Endodermal cell (in vitro differentiated cells): ENCODE data around the gene REPIN1. TPM values are rescaled to one million over a fixed set of nuclear protein-coding genes. Genes with fewer than 3 reads are reported as not detected.

Source experiments
- DNase-seq: peaks from one replicate; pipeline ENCODE4 v3.0.0-alpha.2; 2017
- H3K27ac ChIP-seq: 2 replicates; pipeline ENCODE4 v1.5.1; 2013; ENCODE audit warnings: mild to moderate bottlenecking, low read depth, low read length, moderate library complexity
- H3K27me3 ChIP-seq: 2 replicates; pipeline ENCODE4 v1.6.1; 2013; ENCODE audit warnings: mild to moderate bottlenecking, low read length, moderate library complexity; ENCODE audit not compliant: insufficient read depth, control insufficient read depth, poor library complexity, severe bottlenecking
- H3K36me3 ChIP-seq: 2 replicates; pipeline ENCODE4 v1.7.0; 2013; ENCODE audit warnings: mild to moderate bottlenecking, low read length, moderate library complexity; ENCODE audit not compliant: control insufficient read depth, insufficient read depth
- H3K4me1 ChIP-seq: one replicate; pipeline ENCODE4 v1.7.0; 2013; ENCODE audit warnings: low read length; ENCODE audit not compliant: control insufficient read depth, insufficient read depth
- H3K4me3 ChIP-seq: 2 replicates; pipeline ENCODE4 v1.5.1; 2013; ENCODE audit warnings: mild to moderate bottlenecking, low read length, moderate library complexity
- H3K9ac ChIP-seq: 2 replicates; pipeline ENCODE4 v1.6.1; 2013; ENCODE audit warnings: mild to moderate bottlenecking, low read length, moderate library complexity; ENCODE audit not compliant: poor library complexity, severe bottlenecking; ENCODE audit errors: extremely low read depth
- H3K9me3 ChIP-seq: 2 replicates; pipeline ENCODE4 v1.6.1; 2013; ENCODE audit warnings: mild to moderate bottlenecking, low read length, moderate library complexity; ENCODE audit not compliant: control insufficient read depth
- H3K27ac Mint-ChIP-seq: 2 replicates; pipeline ENCODE4 v1.8.0; 2020; ENCODE audit warnings: mixed read lengths
- H3K27me3 Mint-ChIP-seq: 2 replicates; pipeline ENCODE4 v1.8.0; 2021; ENCODE audit warnings: mild to moderate bottlenecking, mixed read lengths; ENCODE audit not compliant: insufficient read depth
- H3K36me3 Mint-ChIP-seq: 2 replicates; pipeline ENCODE4 v1.8.0; 2020; ENCODE audit warnings: low read depth, mixed read lengths
- H3K4me1 Mint-ChIP-seq: 2 replicates; pipeline ENCODE4 v1.8.0; 2020; ENCODE audit warnings: mixed read lengths
- H3K4me3 Mint-ChIP-seq: 2 replicates; pipeline ENCODE4 v1.8.0; 2020; ENCODE audit warnings: mild to moderate bottlenecking, moderate library complexity, mixed read lengths
- H3K9me3 Mint-ChIP-seq: 2 replicates; pipeline ENCODE4 v1.8.0; 2020; ENCODE audit warnings: mild to moderate bottlenecking, mixed read lengths
- CTCF ChIP-seq: fragments of 200-600 bp; sonication (generic); conservative IDR thresholded peaks from 2 replicates; pipeline ENCODE4 v1.5.0; 2021; ENCODE audit warnings: antibody characterized with exemption, mild to moderate bottlenecking
- WGBS, 2 experiments: methylation state at CpG; one replicate each; pipeline versions ENCODE4 v1.1.5 to v1.1.7; 2013; ENCODE audit warnings: missing lambda C conversion rate in 2 of 2, mixed read lengths in 1 of 2; ENCODE audit not compliant: insufficient coverage in 1 of 2, insufficient read length in 1 of 2; 5-methylcytosine and 5-hydroxymethylcytosine counted together
- total RNA-seq, 2 donors: library from RNA; stranded (reverse); fragmentation: NEBNext Ultra II Directional in 1 of 2; extraction: Animal tissue kit (Norgen Biotek cat#: 25700) in 1 of 2; gene quantifications; 2 replicates in 1 of 2; 3 replicates in 1 of 2; pipeline ENCODE4 v1.2.1, GENCODE V29; 2021

REPIN1 gene
- total RNA-seq, 2 donors from 2014 or later: 85.4 to 94.4 TPM

- H3K9ac ChIP-seq: peak overlapping the region; percentile 38
- H3K4me3 ChIP-seq: peak overlapping the region; percentile 76
- peak; percentile 58 for DNase-seq
- H3K36me3 ChIP-seq: no peaks in the 10 kb centered on the region
- peaks cover 5% of the 10 kb centered on the region for H3K4me1 ChIP-seq
- WGBS, 2 experiments: 5 to 6% methylated on average over 7 to 29 of the region's 29 CpGs
- Mint-ChIP-seq H3K4me1 (peaks cover 18% of the 10 kb centered on the region), H3K27ac (no peak overlapping the region), H3K4me3 (peak overlapping the region; percentile 64), H3K9me3 (peaks cover 16% of the 10 kb centered on the region), H3K27me3 (peaks cover 40% of the 10 kb centered on the region), H3K36me3 (peaks cover 6% of the 10 kb centered on the region)
- no peak overlapping the region for H3K27ac ChIP-seq
- peaks cover 27% of the 10 kb centered on the region for H3K27me3 ChIP-seq
- TF ChIP-seq CTCF: no peak
- peaks cover 18% of the 10 kb centered on the region for H3K9me3 ChIP-seq
Measured at GRCh38 chr7:150340875-150341262, 27.8 kb upstream of the REPIN1 start.

GRCh38 chr7:150341263-150342120 is 27.1 kb upstream of the REPIN1 start, which contains the start of gene RARRES2:
TSS of gene RARRES2 (minus strand) at chr7:150341629. CDS start at chr7:150340609, 1,020 bp downstream.
- peaks cover 5% of the 10 kb centered on the region for H3K4me1 ChIP-seq
- Mint-ChIP-seq H3K4me3 (peak within 1 kb of the TSS; percentile 64), H3K9me3 (peaks cover 16% of the 10 kb centered on the region), H3K27me3 (peaks cover 44% of the 10 kb centered on the region), H3K4me1 (peaks cover 13% of the 10 kb centered on the region), H3K27ac (peak within 1 kb of the TSS; percentile 52), H3K36me3 (peaks cover 6% of the 10 kb centered on the region)
- 3 to 6% methylated on average over 26 to 46 of the region's 49 CpGs for WGBS, 2 experiments
- peak within 1 kb of the TSS; percentile 76 for H3K4me3 ChIP-seq
- H3K27me3 ChIP-seq: peaks cover 27% of the 10 kb centered on the region
- no peak for TF ChIP-seq CTCF
- peaks cover 18% of the 10 kb centered on the region for H3K9me3 ChIP-seq
- peak within 1 kb of the TSS; percentile 38 for H3K9ac ChIP-seq
- H3K36me3 ChIP-seq: no peaks in the 10 kb centered on the region
- no peak within 1 kb of the TSS for H3K27ac ChIP-seq
- peak; percentile 84 for DNase-seq

- Mint-ChIP-seq H3K4me1 (peaks cover 13% of the 10 kb centered on the region), H3K36me3 (peaks cover 6% of the 10 kb centered on the region), H3K4me3 (peak overlapping the region; percentile 64), H3K27me3 (peaks cover 47% of the 10 kb centered on the region), H3K27ac (no peak overlapping the region), H3K9me3 (peaks cover 16% of the 10 kb centered on the region)
- Histone ChIP-seq H3K27me3 (peaks cover 27% of the 10 kb centered on the region), H3K4me1 (peaks cover 5% of the 10 kb centered on the region), H3K36me3 (no peaks in the 10 kb centered on the region), H3K9me3 (peaks cover 18% of the 10 kb centered on the region), H3K9ac (no peak overlapping the region), H3K27ac (no peak overlapping the region), H3K4me3 (no peak overlapping the region)
- no peak for DNase-seq
- no peak for TF ChIP-seq CTCF
- 79 to 84% methylated on average over 6 to 9 of the region's 9 CpGs for WGBS, 2 experiments
Measured at GRCh38 chr7:150342121-150342408, 26.6 kb upstream of the REPIN1 start.
